ENCODE measurements around the gene ZNF277.

DNA sequence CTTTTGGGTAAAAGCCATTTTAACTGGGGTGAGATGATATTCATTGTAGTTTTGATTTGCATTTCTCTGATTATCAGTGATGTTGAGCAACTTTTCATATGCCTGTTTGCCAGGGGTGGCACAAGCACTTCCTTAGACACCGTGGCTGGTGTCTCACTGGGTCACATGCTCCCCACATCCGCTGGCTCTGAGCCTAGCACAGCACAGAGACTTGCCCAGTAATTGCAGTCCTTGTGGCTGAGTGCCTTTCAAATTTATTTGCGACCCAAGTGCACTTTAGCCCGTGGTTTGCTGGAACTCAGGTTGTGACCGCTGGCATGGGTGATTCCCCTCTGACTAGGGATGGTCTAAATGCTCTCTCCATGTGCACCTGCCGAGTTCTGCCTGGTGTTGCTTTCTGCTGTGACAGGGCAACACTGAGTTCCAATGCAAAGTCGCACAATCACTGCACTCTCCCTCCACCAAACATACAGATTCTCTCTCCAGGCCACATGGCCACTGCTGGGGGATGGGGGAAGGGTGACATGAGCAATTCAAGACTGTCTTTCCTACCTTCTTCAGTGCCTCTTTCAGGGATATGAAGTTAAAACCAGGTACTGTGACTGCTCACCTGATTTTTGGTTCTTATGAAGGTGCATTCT is 66.5 kb downstream of the ZNF277 start:
- TF ChIP-seq SRF (IDR thresholded peaks at IDR 0.05; ENCODE audit: low read depth) (no peak), POLR2A (IDR thresholded peaks at IDR 0.05; ENCODE audit: borderline replicate concordance, extremely low read depth, insufficient read depth, insufficient read length) (no peak), EZH2 (IDR thresholded peaks at IDR 0.05) (no peak)
- TF ChIP-seq, protein P1, sequence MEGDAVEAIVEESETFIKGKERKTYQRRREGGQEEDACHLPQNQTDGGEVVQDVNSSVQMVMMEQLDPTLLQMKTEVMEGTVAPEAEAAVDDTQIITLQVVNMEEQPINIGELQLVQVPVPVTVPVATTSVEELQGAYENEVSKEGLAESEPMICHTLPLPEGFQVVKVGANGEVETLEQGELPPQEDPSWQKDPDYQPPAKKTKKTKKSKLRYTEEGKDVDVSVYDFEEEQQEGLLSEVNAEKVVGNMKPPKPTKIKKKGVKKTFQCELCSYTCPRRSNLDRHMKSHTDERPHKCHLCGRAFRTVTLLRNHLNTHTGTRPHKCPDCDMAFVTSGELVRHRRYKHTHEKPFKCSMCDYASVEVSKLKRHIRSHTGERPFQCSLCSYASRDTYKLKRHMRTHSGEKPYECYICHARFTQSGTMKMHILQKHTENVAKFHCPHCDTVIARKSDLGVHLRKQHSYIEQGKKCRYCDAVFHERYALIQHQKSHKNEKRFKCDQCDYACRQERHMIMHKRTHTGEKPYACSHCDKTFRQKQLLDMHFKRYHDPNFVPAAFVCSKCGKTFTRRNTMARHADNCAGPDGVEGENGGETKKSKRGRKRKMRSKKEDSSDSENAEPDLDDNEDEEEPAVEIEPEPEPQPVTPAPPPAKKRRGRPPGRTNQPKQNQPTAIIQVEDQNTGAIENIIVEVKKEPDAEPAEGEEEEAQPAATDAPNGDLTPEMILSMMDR (IDR thresholded peaks at IDR 0.05 in 2 of 3, conservative IDR thresholded peaks at IDR 0.05 in 1 of 3; ENCODE audit: borderline replicate concordance in 1 of 3, insufficient read depth in 1 of 3, low read depth in 2 of 3, low read length in 2 of 3) = no peak
- TF ChIP-seq, protein P2, sequence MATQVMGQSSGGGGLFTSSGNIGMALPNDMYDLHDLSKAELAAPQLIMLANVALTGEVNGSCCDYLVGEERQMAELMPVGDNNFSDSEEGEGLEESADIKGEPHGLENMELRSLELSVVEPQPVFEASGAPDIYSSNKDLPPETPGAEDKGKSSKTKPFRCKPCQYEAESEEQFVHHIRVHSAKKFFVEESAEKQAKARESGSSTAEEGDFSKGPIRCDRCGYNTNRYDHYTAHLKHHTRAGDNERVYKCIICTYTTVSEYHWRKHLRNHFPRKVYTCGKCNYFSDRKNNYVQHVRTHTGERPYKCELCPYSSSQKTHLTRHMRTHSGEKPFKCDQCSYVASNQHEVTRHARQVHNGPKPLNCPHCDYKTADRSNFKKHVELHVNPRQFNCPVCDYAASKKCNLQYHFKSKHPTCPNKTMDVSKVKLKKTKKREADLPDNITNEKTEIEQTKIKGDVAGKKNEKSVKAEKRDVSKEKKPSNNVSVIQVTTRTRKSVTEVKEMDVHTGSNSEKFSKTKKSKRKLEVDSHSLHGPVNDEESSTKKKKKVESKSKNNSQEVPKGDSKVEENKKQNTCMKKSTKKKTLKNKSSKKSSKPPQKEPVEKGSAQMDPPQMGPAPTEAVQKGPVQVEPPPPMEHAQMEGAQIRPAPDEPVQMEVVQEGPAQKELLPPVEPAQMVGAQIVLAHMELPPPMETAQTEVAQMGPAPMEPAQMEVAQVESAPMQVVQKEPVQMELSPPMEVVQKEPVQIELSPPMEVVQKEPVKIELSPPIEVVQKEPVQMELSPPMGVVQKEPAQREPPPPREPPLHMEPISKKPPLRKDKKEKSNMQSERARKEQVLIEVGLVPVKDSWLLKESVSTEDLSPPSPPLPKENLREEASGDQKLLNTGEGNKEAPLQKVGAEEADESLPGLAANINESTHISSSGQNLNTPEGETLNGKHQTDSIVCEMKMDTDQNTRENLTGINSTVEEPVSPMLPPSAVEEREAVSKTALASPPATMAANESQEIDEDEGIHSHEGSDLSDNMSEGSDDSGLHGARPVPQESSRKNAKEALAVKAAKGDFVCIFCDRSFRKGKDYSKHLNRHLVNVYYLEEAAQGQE (IDR thresholded peaks at IDR 0.05; ENCODE audit: low read depth) = no peak
- TF ChIP-seq, protein P3, sequence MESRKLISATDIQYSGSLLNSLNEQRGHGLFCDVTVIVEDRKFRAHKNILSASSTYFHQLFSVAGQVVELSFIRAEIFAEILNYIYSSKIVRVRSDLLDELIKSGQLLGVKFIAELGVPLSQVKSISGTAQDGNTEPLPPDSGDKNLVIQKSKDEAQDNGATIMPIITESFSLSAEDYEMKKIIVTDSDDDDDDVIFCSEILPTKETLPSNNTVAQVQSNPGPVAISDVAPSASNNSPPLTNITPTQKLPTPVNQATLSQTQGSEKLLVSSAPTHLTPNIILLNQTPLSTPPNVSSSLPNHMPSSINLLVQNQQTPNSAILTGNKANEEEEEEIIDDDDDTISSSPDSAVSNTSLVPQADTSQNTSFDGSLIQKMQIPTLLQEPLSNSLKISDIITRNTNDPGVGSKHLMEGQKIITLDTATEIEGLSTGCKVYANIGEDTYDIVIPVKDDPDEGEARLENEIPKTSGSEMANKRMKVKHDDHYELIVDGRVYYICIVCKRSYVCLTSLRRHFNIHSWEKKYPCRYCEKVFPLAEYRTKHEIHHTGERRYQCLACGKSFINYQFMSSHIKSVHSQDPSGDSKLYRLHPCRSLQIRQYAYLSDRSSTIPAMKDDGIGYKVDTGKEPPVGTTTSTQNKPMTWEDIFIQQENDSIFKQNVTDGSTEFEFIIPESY (IDR thresholded peaks at IDR 0.05; ENCODE audit: extremely low read depth, insufficient replicate concordance, low read length) = no peak

All from HCT116 (cell line).